DMS 273 (cell line): ENCODE measurements around the gene RBMXL2.

Experiments
- DNase-seq: peaks from one replicate; lab custom pipeline; 2025; ENCODE audit not compliant: unreplicated experiment; lab: John Stamatoyannopoulos, UW

Gene RBMXL2

GRCh38 chr11:7088921-7089320 lies at the start of gene RBMXL2:
Gene RBMXL2 (plus strand): TSS chr11:7088998. CDS start chr11:7089121, 123 bp downstream.
- DNase-seq = no peak

- no peak for DNase-seq
These were observed 42.2 kb upstream of the RBMXL2 start for GRCh38 chr11:7046474-7047175.

- DNase-seq = no peak
These were observed 38.6 kb upstream of the RBMXL2 start for GRCh38 chr11:7050191-7050590.

- DNase-seq = no peak
These were observed 31.8 kb upstream of the RBMXL2 start for GRCh38 chr11:7056828-7057513.

- DNase-seq = no peak
These were observed 31.2 kb upstream of the RBMXL2 start for GRCh38 chr11:7057641-7058040.

- no peak for DNase-seq
These were observed 27.9 kb upstream of the RBMXL2 start for GRCh38 chr11:7060868-7061267.

GRCh38 chr11:7062534-7062933 lies 26.3 kb upstream of the RBMXL2 start:
- DNase-seq = no peak

GRCh38 chr11:7072401-7073028 lies 16.3 kb upstream of the RBMXL2 start:
- DNase-seq = no peak

GRCh38 chr11:7077101-7077500 lies 11.7 kb upstream of the RBMXL2 start:
- DNase-seq = no peak

GRCh38 chr11:7079545-7080135 lies 9.2 kb upstream of the RBMXL2 start:
- DNase-seq = no peak

GRCh38 chr11:7080900-7081299 lies 7.9 kb upstream of the RBMXL2 start:
- no peak for DNase-seq

GRCh38 chr11:7081441-7081840 lies 7.4 kb upstream of the RBMXL2 start:
- no peak for DNase-seq

- DNase-seq = no peak
These were observed 792 bp downstream of the RBMXL2 start for GRCh38 chr11:7089328-7090251.

GRCh38 chr11:7098235-7098832 lies 9.5 kb downstream of the RBMXL2 start:
- DNase-seq = peak; percentile 62

GRCh38 chr11:7115780-7116179 lies 27.0 kb downstream of the RBMXL2 start:
- DNase-seq = no peak

GRCh38 chr11:7116370-7116769 lies 27.6 kb downstream of the RBMXL2 start:
- DNase-seq = no peak

GRCh38 chr11:7138051-7138450 lies 49.3 kb downstream of the RBMXL2 start:
- DNase-seq = no peak
